ENCODE results near the gene ORM1. TPM values are rescaled to one million over a fixed set of nuclear protein-coding genes. Genes with fewer than 3 reads are reported as not detected.

The ORM1 gene
- total and polyA plus RNA-seq, 2 of the 8 experiments (the other 6 are each of a cell fraction or from before 2014, with no cell fraction given): 0.32 TPM; not detected in 1

GRCh38 chr9:114362394-114362793, 39.5 kb downstream of the ORM1 start:
- Histone ChIP-seq H3K9ac (replicated peaks in 1 of 4; ENCODE audit: extremely low read depth in 1 of 4, low read depth in 3 of 4, low read length in 3 of 4) (no peak overlapping the region), H3K18ac (ENCODE audit: extremely low read depth, low read length) (no peak overlapping the region), H4K20me1 (replicated peaks in 1 of 2; ENCODE audit: control insufficient read depth in 1 of 2, insufficient read depth in 2 of 2, low read length in 2 of 2) (peaks cover 0 to 5% of the 10 kb centered on the region in 2 experiments), H3K56ac (replicated peaks; ENCODE audit: insufficient read length, low read depth, low read length) (no peak overlapping the region), H4K8ac (ENCODE audit: extremely low read depth, insufficient read depth, low read length) (no peak overlapping the region), H3K4me1 (replicated peaks in 1 of 4; ENCODE audit: control insufficient read depth in 3 of 4, insufficient read depth in 4 of 4, low read length in 3 of 4) (no peaks in the 10 kb centered on the region), H3K4ac (replicated peaks; ENCODE audit: insufficient read length, low read depth, low read length) (no peak overlapping the region), H3K4me3 (ENCODE audit: extremely low read depth in 1 of 4, insufficient read depth in 2 of 4, low read depth in 3 of 4, low read length in 4 of 4) (no peak overlapping the region), H3K79me1 (ENCODE audit: low read depth, low read length) (no peaks in the 10 kb centered on the region), H2AFZ (ENCODE audit: low read length) (no peak overlapping the region), H3K23me2 (ENCODE audit: low read depth, low read length) (no peaks in the 10 kb centered on the region), H3K9me3 (ENCODE audit: insufficient read depth in 2 of 2, low read depth in 1 of 2, low read length in 1 of 2) (no peaks in the 10 kb centered on the region), H2BK12ac (ENCODE audit: low read depth, low read length) (no peak overlapping the region), H3K27me3 (replicated peaks in 1 of 4; ENCODE audit: control insufficient read depth in 3 of 4, extremely low read depth in 1 of 4, insufficient read depth in 3 of 4, low read length in 3 of 4) (no peaks in the 10 kb centered on the region), H4K5ac (ENCODE audit: insufficient read length, low read depth, low read length) (no peak overlapping the region), H3K4me2 (ENCODE audit: insufficient read depth in 1 of 2, low read depth in 2 of 2, low read length in 2 of 2) (no peak overlapping the region), H2BK20ac (ENCODE audit: low read length) (no peak overlapping the region), H3K14ac (ENCODE audit: insufficient read length) (no peak overlapping the region), H2BK15ac (ENCODE audit: low read length) (no peak overlapping the region), H3K27ac (ENCODE audit: low read depth, low read length) (no peak overlapping the region), H3K79me2 (ENCODE audit: control insufficient read depth in 1 of 2, insufficient read depth in 2 of 2, low read length in 2 of 2) (no peaks in the 10 kb centered on the region), H3K36me3 (ENCODE audit: control insufficient read depth in 2 of 4, insufficient read depth in 4 of 4, low read length in 3 of 4) (peaks cover 14 to 57% (median 47%) of the 10 kb centered on the region in 4 experiments), H2BK5ac (ENCODE audit: low read depth, low read length) (no peak overlapping the region), H4K91ac (replicated peaks; ENCODE audit: insufficient read length, low read length) (no peak overlapping the region), H3K23ac (ENCODE audit: insufficient read length) (no peak overlapping the region), H2BK120ac (replicated peaks; ENCODE audit: low read depth, low read length) (no peak overlapping the region), H2AK5ac (ENCODE audit: low read depth, low read length) (no peak overlapping the region)
- FAIRE-seq (no peak), DNase-seq (ENCODE audit: low read depth in 1 of 2, low spot score in 2 of 2) (no peak)
- POLR2A ChIA-PET (ENCODE audit: partially characterized antibody): interaction anchor here (1.0 to 1.5 kb wide), 4 partner anchors 13 to 33 kb away, joined by 3 to 4 read pairs (median 4); partner anchors contain the start of gene AKNA
- CTCF ChIA-PET (ENCODE audit: partially characterized antibody): interaction anchor here (0.5 to 1.7 kb wide), 3 partner anchors 23 to 54 kb away, joined by 3 to 5 read pairs (median 4); no protein-coding TSS in a partner anchor
- WGBS, 2 experiments (ENCODE audit: extremely low coverage in 1 of 2, insufficient coverage in 1 of 2, insufficient read length in 1 of 2, insufficient replicate concordance in 2 of 2, low coverage in 1 of 2, low lambda C conversion rate in 2 of 2, missing lambda C conversion rate in 1 of 2): 88% methylated on average over 12 of the region's 12 CpGs; no CpG with 5 or more reads in 1 of the 2 experiments
- TF ChIP-seq CHD2 (IDR thresholded peaks at IDR 0.05; ENCODE audit: low read length): no peak
- TF ChIP-seq TBP (IDR thresholded peaks at IDR 0.05; ENCODE audit: low read depth, low read length): no peak
- no peak for TF ChIP-seq YY1 (IDR thresholded peaks at IDR 0.05; ENCODE audit: low read depth, low read length)
- no peak for TF ChIP-seq CREB1 (IDR thresholded peaks at IDR 0.05)
- no peak for TF ChIP-seq ATF3 (IDR thresholded peaks at IDR 0.05; ENCODE audit: insufficient read depth, low read depth, low read length)
- TF ChIP-seq EP300 (IDR thresholded peaks at IDR 0.05; ENCODE audit: borderline replicate concordance in 1 of 2, low read depth in 2 of 2, low read length in 2 of 2): no peak
- TF ChIP-seq GABPA (IDR thresholded peaks at IDR 0.05; ENCODE audit: borderline replicate concordance, insufficient read depth, low read length): no peak
- TF ChIP-seq EGR1 (IDR thresholded peaks at IDR 0.05; ENCODE audit: borderline replicate concordance, low read depth, low read length): no peak
- no peak for TF ChIP-seq CEBPB (IDR thresholded peaks at IDR 0.05; ENCODE audit: low read depth, low read length)
- no peak for TF ChIP-seq NRF1 (IDR thresholded peaks at IDR 0.05; ENCODE audit: low read depth, low read length)
- TF ChIP-seq BRCA1 (IDR thresholded peaks at IDR 0.05; ENCODE audit: low read depth, low read length): no peak
- TF ChIP-seq CHD1 (IDR thresholded peaks at IDR 0.05; ENCODE audit: low read depth, low read length): no peak
- no peak for TF ChIP-seq SAP30 (IDR thresholded peaks at IDR 0.05; ENCODE audit: insufficient read depth, insufficient replicate concordance, low read length)
- no peak for TF ChIP-seq TEAD4 (IDR thresholded peaks at IDR 0.05; ENCODE audit: low read depth, low read length)
- no peak for TF ChIP-seq SUZ12 (IDR thresholded peaks at IDR 0.05; ENCODE audit: low read length)

Measured in H1 (cell line).